ENCODE results near the gene CCDC92.

The CCDC92 gene

DNA sequence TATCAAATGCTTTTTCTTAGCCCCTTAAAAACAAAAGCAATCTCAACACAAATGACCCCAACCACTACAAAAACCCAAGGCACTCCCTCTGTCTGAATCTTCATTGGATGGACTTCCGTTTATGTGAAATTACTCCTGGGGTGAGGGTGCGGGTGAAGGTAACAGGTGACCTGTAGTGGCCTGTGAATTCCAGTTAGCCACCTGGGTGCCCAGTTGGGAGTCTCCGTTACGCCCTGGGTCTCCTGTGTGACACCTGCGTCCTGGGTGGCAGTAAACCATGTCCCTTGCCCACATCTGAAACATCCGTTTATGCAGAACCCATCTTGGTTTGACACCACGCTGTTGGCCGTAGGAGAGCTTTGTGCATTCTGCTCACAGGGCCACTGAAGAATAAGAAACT lies 62.6 kb downstream of the CCDC92 start:
- DNase-seq (ENCODE audit: low read depth, low spot score), result no peak

DNA sequence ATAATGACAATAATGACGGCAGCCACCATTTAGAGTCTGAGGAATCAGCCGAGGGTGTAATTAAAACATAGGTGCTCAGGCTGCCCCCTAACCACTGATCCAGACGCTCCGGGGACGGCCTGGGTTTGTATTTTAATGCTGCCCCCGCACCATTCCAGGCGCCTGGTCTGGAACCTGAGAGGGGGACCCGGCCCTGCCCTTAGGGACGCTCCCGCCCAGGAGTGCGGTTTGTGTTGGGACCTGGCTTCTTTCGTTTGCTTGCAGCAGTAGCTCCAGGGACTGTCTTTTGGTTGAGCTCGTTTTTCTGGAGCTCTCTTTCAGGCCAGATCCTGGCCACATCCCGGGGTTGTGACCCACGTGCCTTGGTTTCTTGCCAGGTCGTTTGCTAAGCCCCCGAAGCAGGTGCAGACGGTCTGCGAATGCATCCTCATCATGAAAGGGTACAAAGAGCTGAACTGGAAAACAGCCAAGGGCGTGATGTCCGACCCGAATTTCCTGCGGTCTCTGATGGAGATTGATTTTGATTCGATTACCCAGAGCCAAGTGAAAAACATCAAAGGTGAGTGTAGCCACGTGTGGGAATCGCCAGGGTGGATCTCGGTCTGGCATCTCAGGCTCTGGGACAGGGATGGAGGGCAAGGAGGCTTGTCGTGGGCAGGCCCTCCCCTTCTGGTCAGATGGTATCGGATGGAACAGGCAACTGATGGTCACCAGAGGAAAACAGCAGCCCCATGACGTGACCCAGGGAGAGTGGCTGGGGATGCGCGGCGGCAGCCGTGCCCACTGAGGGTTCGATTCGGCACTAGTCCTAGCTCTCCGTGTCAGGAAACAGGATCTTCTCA lies 63.5 kb downstream of the CCDC92 start:
- no peak for DNase-seq (ENCODE audit: low read depth, low spot score)

- DNase-seq (ENCODE audit: low read depth, low spot score), result no peak
These were observed 64.7 kb downstream of the CCDC92 start for GRCh38 chr12:123907726-123908476.

DNA sequence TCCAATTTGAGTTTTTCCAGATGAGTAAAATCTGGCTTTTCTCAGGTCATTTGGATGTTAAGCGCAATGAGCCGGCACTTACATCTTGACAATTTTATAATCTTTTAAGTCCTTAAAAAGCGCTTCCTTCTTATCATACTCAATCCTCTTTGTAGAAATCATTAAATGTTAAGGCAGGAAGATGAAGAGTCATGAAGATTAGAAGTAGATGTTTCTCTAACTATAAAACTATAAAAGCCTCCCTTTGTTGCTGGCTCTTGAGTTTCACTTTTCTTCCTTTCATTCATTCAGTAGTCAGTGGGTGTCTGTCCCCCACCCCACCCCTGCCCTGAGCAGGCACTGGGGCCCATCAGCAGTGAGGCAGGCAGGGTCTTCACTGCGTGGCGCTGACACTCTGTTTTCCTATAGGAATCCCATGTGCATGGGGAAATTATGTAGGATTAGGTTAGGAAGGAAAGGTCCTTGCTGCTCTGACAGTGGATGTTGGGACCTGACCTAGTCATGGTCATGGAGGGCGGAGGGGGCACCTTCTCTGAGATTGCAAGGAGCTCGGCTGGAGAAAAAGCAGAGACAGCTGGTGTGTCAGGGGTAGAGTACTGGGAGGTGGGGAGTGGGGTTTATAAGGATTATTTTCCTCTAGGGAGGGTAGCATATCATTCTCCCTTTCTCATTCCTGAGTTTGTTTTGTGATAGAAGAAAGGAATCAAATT lies 65.8 kb downstream of the CCDC92 start:
- DNase-seq (ENCODE audit: low read depth, low spot score), result no peak

GRCh38 chr12:123905319-123905925 lies 67.2 kb downstream of the CCDC92 start:
- DNase-seq (ENCODE audit: low read depth, low spot score), result peak; percentile 49

GRCh38 chr12:123903301-123904065 lies 69.1 kb downstream of the CCDC92 start:
- no peak for DNase-seq (ENCODE audit: low read depth, low spot score)

GRCh38 chr12:123902821-123903220 lies 69.8 kb downstream of the CCDC92 start:
- no peak for DNase-seq (ENCODE audit: low read depth, low spot score)

DNA sequence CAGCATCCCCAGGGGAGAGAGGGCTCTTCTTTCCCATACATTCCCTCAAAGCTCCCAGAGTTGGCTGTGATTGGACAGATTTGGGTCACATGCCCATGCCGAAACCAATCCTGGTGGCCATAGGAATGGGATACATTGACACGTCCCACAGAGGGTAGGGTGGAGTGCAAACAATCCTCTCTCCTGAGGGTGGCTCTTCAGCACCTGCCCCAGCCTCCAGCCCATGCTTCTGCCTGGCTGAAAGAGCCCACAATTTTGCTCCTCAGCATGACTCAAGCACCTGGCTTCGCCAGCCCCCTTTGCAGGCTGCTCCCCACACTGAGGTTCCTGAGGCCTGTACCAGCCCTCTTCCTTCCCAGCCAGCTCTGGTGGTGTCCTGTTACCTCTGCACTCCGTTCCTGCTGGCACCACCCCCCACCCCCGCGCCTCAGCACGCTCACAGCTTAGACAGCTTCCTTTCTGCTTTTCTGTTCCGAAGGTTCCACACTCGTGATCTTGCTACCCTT lies 71.7 kb downstream of the CCDC92 start:
- no peak for DNase-seq (ENCODE audit: low read depth, low spot score)

DNA sequence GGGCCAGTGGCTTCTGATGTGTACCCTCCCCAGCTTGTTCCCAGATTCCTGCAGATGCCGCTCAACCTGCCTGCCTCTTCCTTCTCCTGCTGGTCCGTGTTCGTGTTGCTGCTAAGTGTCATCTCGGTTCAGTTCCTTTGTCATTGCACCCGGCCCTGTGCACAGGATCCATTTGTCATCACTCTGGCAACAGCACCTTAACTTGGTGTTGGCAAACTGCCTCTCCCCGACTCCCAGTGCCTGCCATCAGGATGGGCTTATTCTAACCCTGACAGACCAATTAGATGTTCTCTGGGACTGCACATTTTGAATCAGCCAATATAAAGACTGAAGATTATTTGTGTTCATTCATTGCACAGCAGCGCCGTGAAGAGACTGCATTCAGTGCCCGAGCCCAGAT lies 73.3 kb downstream of the CCDC92 start:
- no peak for DNase-seq (ENCODE audit: low read depth, low spot score)

- no peak for DNase-seq (ENCODE audit: low read depth, low spot score)
These were observed 74.0 kb downstream of the CCDC92 start for GRCh38 chr12:123898673-123899072.

- no peak for DNase-seq (ENCODE audit: low read depth, low spot score)
These were observed 75.4 kb downstream of the CCDC92 start for GRCh38 chr12:123897221-123897620.

- DNase-seq (ENCODE audit: low read depth, low spot score), result no peak
These were observed 75.9 kb downstream of the CCDC92 start for GRCh38 chr12:123896767-123897166.

GRCh38 chr12:123895451-123895850 lies 77.2 kb downstream of the CCDC92 start:
- no peak for DNase-seq (ENCODE audit: low read depth, low spot score)

- no peak for DNase-seq (ENCODE audit: low read depth, low spot score)
These were observed 77.7 kb downstream of the CCDC92 start for GRCh38 chr12:123894823-123895345.

DNA sequence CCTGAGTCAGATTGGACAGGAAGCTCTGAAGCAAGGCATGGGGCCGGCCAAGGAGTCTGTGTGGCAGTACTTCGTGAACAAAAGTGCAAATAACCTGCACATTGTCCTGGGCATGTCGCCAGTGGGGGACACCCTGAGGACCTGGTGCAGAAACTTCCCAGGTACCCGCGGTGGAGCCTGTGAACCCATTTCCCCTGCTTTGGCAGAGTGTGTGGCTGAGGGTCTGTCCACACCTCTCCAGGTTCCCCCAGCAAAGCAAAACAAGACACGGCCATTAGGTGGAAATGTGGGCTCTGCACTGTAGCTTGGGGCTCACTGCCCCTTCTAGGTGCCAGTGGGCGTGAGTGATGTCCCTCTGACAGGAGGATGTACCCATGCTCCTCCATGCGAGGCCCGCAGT lies 79.4 kb downstream of the CCDC92 start:
- DNase-seq (ENCODE audit: low read depth, low spot score), result no peak

GRCh38 chr12:123892853-123893252 lies 79.8 kb downstream of the CCDC92 start:
- DNase-seq (ENCODE audit: low read depth, low spot score), result no peak

DNA sequence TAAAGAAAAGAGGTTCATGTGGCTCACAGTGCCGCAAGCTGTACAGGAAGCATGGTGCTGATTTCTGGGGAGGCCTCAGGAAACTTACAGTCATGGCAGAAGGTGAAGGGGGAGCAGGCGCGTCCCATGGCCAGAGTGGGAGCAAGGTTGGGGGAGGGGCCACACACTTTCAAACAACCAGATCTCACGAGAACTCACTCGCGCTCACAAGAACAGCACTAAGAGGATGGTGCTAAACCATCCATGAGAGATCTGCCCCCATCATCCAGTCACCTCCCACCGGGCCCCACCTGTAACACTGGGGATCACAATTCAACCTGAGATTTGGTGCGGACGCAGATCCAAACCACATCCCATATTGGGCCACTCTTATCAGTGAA lies 80.5 kb downstream of the CCDC92 start:
- no peak for DNase-seq (ENCODE audit: low read depth, low spot score)

- DNase-seq (ENCODE audit: low read depth, low spot score), result peak; percentile 39
These were observed 81.0 kb downstream of the CCDC92 start for GRCh38 chr12:123891516-123892179.

DNA sequence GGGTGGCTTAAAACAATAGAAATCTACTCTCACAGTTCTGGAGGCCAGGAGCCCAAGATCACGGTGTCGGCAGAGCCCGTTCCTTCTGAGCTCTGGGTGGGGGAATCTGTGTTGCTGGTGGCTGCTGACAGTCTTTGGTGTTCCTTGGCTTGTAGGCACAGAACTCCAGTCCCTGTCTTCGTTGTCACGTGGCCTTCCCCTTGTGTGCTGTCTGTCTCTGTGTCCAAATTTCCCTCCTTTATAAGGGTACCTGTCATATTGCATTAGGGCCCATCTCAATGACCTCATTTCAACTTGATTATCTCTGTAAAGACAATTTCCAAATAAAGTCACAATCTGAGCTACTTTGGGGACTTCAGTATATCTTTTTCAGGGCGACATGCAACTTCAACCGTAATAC lies 81.6 kb downstream of the CCDC92 start:
- DNase-seq (ENCODE audit: low read depth, low spot score), result no peak

- no peak for DNase-seq (ENCODE audit: low read depth, low spot score)
These were observed 82.1 kb downstream of the CCDC92 start for GRCh38 chr12:123890536-123890902.

Measured in smooth muscle cell of the brain vasculature (primary cell).